Chondrocyte (in vitro differentiated cells): Measurements from ENCODE around the gene ANKRD13C. TPM values are rescaled to one million over a fixed set of nuclear protein-coding genes. Genes with fewer than 3 reads are reported as not detected.

Experiments
- DNase-seq: peaks from one replicate; pipeline ENCODE4 v3.0.0; 2021; ENCODE audit warnings: mixed read lengths, low spot score
- H3K27ac Mint-ChIP-seq: one replicate; pipeline ENCODE4 v1.8.0; 2021; ENCODE audit warnings: mild to moderate bottlenecking, moderate library complexity, mixed read lengths; ENCODE audit not compliant: unreplicated experiment
- H3K27me3 Mint-ChIP-seq: 2 replicates; pipeline ENCODE4 v1.8.0; 2021; ENCODE audit warnings: low read depth, mixed read lengths
- H3K36me3 Mint-ChIP-seq: 2 replicates; pipeline ENCODE4 v1.8.0; 2021; ENCODE audit warnings: low read depth, mixed read lengths
- H3K4me1 Mint-ChIP-seq: 2 replicates; pipeline ENCODE4 v1.8.0; 2021; ENCODE audit warnings: low read depth, mild to moderate bottlenecking, mixed read lengths
- H3K4me3 Mint-ChIP-seq: one replicate; pipeline ENCODE4 v1.8.0; 2021; ENCODE audit warnings: mild to moderate bottlenecking, moderate library complexity, mixed read lengths; ENCODE audit not compliant: unreplicated experiment
- H3K9me3 Mint-ChIP-seq: 2 replicates; pipeline ENCODE4 v1.8.0; 2021; ENCODE audit warnings: low read depth, mixed read lengths
- CTCF ChIP-seq: fragments of 200-600 bp; sonication (generic); IDR thresholded peaks from 2 replicates; pipeline ENCODE4 v1.5.0; 2021; ENCODE audit warnings: antibody characterized with exemption, mild to moderate bottlenecking, moderate library complexity
- total RNA-seq: library from RNA; stranded (reverse); gene quantifications from 3 replicates; pipeline ENCODE4 v1.2.1, GENCODE V29; 2021

ANKRD13C gene
- total RNA-seq, 1 donor from 2014 or later, result 19.4 TPM

- no peaks in the 10 kb centered on the region for H3K9me3 Mint-ChIP-seq
- no peaks in the 10 kb centered on the region for H3K36me3 Mint-ChIP-seq
- no peak overlapping the region for H3K27ac Mint-ChIP-seq
- no peak for DNase-seq
- H3K4me3 Mint-ChIP-seq, result no peak overlapping the region
- H3K27me3 Mint-ChIP-seq, result no peaks in the 10 kb centered on the region
- no peak for TF ChIP-seq CTCF
- H3K4me1 Mint-ChIP-seq, result peaks cover 14% of the 10 kb centered on the region
Measured at GRCh38 chr1:70327306-70328076, 27.0 kb downstream of the ANKRD13C start.

- TF ChIP-seq CTCF, result no peak
- Mint-ChIP-seq H3K4me3 (no peak overlapping the region), H3K27ac (no peak overlapping the region), H3K36me3 (no peaks in the 10 kb centered on the region), H3K4me1 (peaks cover 14% of the 10 kb centered on the region), H3K27me3 (no peaks in the 10 kb centered on the region), H3K9me3 (no peaks in the 10 kb centered on the region)
- no peak for DNase-seq
Measured at GRCh38 chr1:70324683-70325082, 29.8 kb downstream of the ANKRD13C start.

- no peak for DNase-seq
- no peak for TF ChIP-seq CTCF
- Mint-ChIP-seq H3K27ac (peak overlapping the region; percentile 94), H3K9me3 (no peaks in the 10 kb centered on the region), H3K4me1 (peaks cover 11% of the 10 kb centered on the region), H3K36me3 (no peaks in the 10 kb centered on the region), H3K4me3 (no peak overlapping the region), H3K27me3 (no peaks in the 10 kb centered on the region)
Measured at GRCh38 chr1:70319750-70320149, 34.8 kb downstream of the ANKRD13C start.

- Mint-ChIP-seq H3K9me3 (no peaks in the 10 kb centered on the region), H3K4me1 (peaks cover 11% of the 10 kb centered on the region), H3K4me3 (no peak overlapping the region), H3K27me3 (no peaks in the 10 kb centered on the region), H3K27ac (no peak overlapping the region), H3K36me3 (no peaks in the 10 kb centered on the region)
- no peak for DNase-seq
- no peak for TF ChIP-seq CTCF
Measured at GRCh38 chr1:70318191-70318590, 36.3 kb downstream of the ANKRD13C start.

GRCh38 chr1:70317087-70317486 lies 37.4 kb downstream of the ANKRD13C start:
- Mint-ChIP-seq H3K27me3 (no peaks in the 10 kb centered on the region), H3K27ac (no peak overlapping the region), H3K36me3 (no peaks in the 10 kb centered on the region), H3K9me3 (no peaks in the 10 kb centered on the region), H3K4me3 (no peak overlapping the region), H3K4me1 (peaks cover 11% of the 10 kb centered on the region)
- no peak for TF ChIP-seq CTCF
- no peak for DNase-seq
